Measurements from ENCODE around the gene SLC4A7.

GRCh38 chr3:27454914-27455313 lies 29.3 kb downstream of the SLC4A7 start:
- TF ChIP-seq SIX5 (IDR thresholded peaks at IDR 0.05; ENCODE audit: borderline replicate concordance in 1 of 2, insufficient read depth in 1 of 2, low read depth in 1 of 2, low read length in 2 of 2) = no peak
- no peak for TF ChIP-seq SIN3A (IDR thresholded peaks at IDR 0.05; ENCODE audit: borderline replicate concordance in 2 of 2, control insufficient read depth in 1 of 2, low read depth in 2 of 2, low read length in 2 of 2)
- no peak for TF ChIP-seq CTCF (IDR thresholded peaks at IDR 0.05 in 2 of 3, conservative IDR thresholded peaks at IDR 0.05 in 1 of 3; ENCODE audit: insufficient read depth in 2 of 3, low read depth in 1 of 3, low read length in 3 of 3)
- no peak for TF ChIP-seq CBX3 (IDR thresholded peaks at IDR 0.05; ENCODE audit: borderline replicate concordance in 1 of 2, low read length in 2 of 2)
- no peak for TF ChIP-seq HBP1 (CRISPR knock-in tag; IDR thresholded peaks at IDR 0.05)
- no peak for TF ChIP-seq E4F1 (CRISPR knock-in tag; IDR thresholded peaks at IDR 0.05; ENCODE audit: borderline replicate concordance)
- no peak for TF ChIP-seq EP300 (IDR thresholded peaks at IDR 0.05; ENCODE audit: low read length)
- TF ChIP-seq CAMTA2 (CRISPR knock-in tag; conservative IDR thresholded peaks at IDR 0.05) = no peak
